ENCODE measurements around the gene CCRL2.
"Not testable (repeated sequence)": the region's sequence is repeated elsewhere in the genome, so short reads cannot be mapped to it uniquely, and the experiment has no call there.

DNA sequence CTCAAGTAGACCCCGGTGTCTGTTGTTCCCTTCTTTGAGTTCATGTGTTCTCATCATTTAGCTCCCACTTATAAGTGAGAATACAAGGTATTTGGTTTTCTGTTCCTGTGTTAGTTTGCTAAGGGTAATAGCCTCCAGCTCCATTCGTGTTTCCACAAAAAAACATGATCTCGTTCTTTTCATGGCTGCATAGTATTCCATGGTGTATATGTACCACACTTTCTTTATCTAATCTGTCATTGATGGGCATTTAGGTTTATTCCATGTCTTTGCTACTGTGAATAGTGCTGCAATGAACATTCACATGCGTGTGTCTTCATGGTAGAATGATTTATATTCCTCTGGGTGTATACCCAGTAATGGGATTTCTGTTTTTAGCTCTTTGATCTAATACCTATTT lies 4.2 kb upstream of the CCRL2 start:
- TF ChIP-seq YY1 (IDR thresholded peaks at IDR 0.05; ENCODE audit: insufficient read depth, insufficient read length); SUZ12 (IDR thresholded peaks at IDR 0.05; ENCODE audit: extremely low read depth, insufficient read depth, insufficient read length); ZNF274 (IDR thresholded peaks at IDR 0.05; ENCODE audit: low read depth, low read length): not testable (repeated sequence)

Measured in NT2/D1 (cell line).